ENCODE data around the gene TAF1A.

GRCh38 chr1:222529181-222529580, 60.6 kb downstream of the TAF1A start:
- TF ChIP-seq CTCF (IDR thresholded peaks at IDR 0.05) (no peak), POLR2A (IDR thresholded peaks at IDR 0.05) (no peak), POLR2AphosphoS5 (IDR thresholded peaks at IDR 0.05) (no peak)
